GM12872 (cell line): ENCODE measurements around the gene ADGRG1.

Experiments
- TF ChIP-seq, protein P1 (sequence below): IDR thresholded peaks from 3 replicates; pipeline ENCODE4 v1.5.1; 2011; ENCODE audit warnings: low read depth, mild to moderate bottlenecking, low read length, moderate library complexity; ENCODE audit not compliant: insufficient read depth

The ADGRG1 gene

DNA sequence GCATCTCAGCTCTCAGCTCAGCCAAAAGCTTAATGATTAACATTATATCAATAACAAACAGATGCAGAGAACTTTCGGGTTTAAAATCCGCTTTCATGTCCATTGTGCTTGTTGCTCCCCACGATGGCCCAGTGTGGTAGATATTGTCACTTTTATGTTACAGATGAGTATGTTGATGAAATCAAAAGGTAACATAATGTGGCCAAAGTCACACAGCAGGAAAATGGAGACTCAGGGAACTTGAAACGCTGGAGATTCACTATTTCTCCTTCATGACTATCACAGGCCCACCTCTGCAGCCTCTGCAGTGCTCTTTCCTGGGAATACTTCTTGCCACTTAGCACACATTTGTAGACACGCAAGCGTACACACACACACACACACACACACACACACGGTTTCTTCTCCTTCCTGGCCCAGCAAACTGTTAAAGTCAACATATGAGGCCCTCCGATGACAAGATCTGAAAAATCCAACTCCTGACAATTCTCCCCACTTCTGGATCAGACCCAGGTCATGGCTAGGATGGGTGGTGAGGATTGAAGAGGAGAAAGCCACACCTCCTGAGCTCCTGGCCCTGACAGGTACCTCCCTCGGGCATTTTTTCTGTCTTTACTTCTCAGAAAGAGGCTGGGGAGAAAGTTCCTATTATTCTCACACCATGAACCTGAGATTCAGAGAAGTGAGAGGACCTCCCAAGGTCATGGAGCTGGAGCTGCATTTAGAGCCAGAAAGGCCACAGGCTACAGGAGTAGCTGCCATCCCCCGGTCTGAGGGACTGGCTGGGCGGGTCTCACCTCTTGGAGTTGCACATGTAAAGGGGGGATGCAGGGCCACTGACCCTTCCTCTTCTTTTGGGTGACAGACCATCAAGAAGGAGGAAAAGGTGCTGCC is 75.8 kb downstream of the ADGRG1 start:
- TF ChIP-seq, protein P1, sequence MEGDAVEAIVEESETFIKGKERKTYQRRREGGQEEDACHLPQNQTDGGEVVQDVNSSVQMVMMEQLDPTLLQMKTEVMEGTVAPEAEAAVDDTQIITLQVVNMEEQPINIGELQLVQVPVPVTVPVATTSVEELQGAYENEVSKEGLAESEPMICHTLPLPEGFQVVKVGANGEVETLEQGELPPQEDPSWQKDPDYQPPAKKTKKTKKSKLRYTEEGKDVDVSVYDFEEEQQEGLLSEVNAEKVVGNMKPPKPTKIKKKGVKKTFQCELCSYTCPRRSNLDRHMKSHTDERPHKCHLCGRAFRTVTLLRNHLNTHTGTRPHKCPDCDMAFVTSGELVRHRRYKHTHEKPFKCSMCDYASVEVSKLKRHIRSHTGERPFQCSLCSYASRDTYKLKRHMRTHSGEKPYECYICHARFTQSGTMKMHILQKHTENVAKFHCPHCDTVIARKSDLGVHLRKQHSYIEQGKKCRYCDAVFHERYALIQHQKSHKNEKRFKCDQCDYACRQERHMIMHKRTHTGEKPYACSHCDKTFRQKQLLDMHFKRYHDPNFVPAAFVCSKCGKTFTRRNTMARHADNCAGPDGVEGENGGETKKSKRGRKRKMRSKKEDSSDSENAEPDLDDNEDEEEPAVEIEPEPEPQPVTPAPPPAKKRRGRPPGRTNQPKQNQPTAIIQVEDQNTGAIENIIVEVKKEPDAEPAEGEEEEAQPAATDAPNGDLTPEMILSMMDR: no peak

DNA sequence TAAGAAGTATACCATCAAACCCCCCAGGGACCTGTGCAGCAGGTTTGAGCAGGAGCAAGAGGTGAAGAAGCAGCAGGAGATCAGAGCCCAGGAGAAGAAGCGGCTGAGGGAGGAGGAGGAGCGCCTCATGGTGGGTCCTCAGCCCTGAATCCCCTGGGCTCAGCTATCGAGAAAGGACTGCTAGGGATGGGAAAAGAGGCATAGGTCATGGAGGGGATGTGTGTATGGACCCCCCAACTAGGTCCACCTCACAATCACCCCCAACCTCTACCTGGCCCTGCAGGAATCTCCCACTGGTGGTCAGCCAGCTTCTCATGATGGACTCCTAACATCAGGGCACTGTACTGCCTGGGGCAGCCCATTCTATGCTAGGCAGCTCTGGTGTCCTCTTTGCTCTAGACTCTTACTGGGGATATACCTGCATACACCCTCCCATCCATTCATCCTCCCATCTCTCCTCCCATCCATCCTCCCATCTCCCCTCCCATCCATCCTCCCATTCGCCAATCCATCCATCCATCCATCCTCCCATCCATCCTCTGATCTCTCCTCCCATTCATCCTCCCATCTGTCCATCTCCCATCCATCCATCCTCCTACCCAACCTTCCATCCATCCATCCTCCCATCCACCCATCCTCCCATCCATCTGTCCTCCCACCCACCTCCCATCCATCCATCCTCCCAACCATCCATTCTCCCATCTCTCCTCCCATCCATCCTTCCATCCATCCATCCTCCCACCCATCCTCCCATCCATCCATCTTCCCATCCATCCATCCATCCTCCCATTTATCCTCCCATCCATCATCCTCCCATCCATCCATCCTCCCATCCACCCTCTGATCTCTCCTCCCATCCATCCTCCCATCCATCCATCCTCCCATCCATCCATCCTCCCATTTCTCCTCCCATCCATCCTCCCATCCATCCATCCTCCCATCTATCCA is 76.7 kb downstream of the ADGRG1 start:
- TF ChIP-seq, protein P1: no peak

DNA sequence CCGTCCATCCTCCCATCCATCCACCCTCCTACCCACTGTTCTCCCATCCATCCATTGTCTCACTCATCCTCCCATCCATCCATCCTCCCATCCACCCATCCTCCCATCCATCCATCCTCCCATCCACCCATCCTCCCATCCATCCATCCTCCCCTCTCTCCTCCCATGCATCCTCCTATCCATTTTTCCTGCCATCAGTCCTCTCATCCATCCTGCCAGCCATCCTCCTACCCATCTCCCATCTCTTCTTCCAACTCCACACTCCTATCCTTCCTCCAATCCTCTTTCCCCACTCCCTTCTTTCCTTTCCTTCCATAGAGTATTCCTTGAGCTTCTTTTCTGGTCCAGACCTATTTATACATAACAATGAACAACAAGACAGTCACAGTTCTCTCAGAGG is 78.3 kb downstream of the ADGRG1 start:
- TF ChIP-seq, protein P1: no peak

DNA sequence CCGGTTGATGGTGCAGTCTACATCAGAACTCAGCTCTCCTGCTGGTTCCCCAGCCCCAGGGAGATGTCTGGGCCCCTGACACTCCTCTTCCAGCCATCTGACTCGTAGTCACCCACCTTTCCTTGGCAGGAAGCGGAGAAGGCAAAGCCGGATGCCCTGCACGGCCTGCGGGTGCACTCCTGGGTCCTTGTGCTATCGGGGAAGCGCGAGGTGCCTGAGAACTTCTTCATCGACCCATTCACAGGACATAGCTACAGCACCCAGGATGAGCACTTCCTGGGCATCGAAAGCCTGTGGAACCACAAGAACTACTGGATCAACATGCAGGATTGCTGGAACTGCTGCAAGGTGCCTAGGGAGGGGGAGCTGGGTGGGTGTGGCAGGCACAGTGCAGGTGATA is 78.9 kb downstream of the ADGRG1 start:
- TF ChIP-seq, protein P1: no peak

DNA sequence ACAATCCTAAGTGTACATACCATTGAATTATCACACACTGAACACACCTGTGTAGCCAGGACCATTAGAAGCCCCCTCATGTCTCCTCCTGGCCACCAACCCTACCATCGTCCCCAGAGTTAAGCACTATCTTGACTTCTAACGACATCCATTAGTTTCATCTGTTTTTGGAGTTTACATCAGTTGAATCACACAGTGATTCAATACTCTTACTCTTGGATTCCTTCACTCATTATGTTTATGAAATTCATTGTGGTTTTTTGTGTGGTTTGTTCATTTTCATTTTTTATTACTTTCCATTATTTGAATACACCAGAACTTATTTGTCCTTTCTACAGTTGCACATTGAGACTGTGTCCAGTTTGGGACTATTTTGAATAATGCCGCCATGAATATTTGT is 79.7 kb downstream of the ADGRG1 start:
- TF ChIP-seq, protein P1: no peak

DNA sequence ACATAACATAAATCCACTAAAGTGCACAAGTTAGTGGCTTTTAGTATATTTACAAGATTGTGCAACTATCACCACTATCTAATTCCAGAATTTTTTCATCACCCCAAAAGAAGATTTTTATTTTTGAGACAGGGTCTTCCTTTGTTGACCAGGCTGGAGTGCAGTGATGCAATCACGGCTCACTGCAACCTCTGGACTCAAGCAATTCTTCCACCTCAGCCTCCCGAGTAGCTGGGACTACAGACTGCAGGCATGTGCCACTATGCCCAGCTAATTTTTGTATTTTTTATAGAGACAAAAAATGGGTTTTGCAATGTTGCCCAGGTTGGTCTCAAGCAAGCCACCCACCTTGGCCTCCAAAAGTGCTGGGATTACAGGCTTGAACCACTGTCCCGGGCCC is 81.2 kb downstream of the ADGRG1 start:
- TF ChIP-seq, protein P1: no peak

DNA sequence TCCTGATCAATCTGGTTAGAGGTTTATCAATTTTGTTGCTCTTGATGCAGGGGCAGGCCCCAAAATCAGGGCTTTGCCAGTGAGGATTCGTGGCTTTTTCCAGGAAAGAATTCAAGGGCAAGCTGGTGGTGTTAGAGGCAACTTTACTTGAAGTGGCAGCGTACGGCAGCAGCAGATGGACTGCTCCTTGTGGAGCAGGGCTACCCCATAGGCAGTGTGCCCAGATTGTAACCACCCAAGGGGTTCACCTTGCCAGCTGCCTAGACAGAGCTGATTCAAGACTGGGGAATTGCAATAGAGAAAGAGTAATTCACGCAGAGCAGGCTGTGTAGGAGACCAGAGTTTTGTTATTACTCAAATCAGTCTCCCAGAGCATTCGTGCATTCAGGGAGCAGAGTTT is 82.9 kb downstream of the ADGRG1 start:
- TF ChIP-seq, protein P1: no peak
